Testis (tissue), 2 donors: Measurements from ENCODE around the gene C4orf51.

Source experiments
- POLR2A ChIP-seq: fragments of 450-650 bp; IDR thresholded peaks from one replicate; pipeline ENCODE4 v1.6.1; 2017; ENCODE audit warnings: antibody characterized with exemption, mild to moderate bottlenecking, moderate library complexity
- TF ChIP-seq, protein P1 (sequence below), 3 experiments: fragments of 450-650 bp in 2 of 3; fragments of 200-600 bp in 1 of 3; sonication (generic) in 1 of 3; IDR thresholded peaks; one replicate each; pipeline ENCODE4 v1.5.1; 2016 to 2019; ENCODE audit warnings: antibody characterized with exemption in 3 of 3, mild to moderate bottlenecking in 2 of 3, moderate library complexity in 1 of 3

- TF ChIP-seq, protein P1, sequence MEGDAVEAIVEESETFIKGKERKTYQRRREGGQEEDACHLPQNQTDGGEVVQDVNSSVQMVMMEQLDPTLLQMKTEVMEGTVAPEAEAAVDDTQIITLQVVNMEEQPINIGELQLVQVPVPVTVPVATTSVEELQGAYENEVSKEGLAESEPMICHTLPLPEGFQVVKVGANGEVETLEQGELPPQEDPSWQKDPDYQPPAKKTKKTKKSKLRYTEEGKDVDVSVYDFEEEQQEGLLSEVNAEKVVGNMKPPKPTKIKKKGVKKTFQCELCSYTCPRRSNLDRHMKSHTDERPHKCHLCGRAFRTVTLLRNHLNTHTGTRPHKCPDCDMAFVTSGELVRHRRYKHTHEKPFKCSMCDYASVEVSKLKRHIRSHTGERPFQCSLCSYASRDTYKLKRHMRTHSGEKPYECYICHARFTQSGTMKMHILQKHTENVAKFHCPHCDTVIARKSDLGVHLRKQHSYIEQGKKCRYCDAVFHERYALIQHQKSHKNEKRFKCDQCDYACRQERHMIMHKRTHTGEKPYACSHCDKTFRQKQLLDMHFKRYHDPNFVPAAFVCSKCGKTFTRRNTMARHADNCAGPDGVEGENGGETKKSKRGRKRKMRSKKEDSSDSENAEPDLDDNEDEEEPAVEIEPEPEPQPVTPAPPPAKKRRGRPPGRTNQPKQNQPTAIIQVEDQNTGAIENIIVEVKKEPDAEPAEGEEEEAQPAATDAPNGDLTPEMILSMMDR (IDR thresholded peaks at IDR 0.05), result no peak
- no peak for TF ChIP-seq POLR2A
These were observed 90.2 kb downstream of the C4orf51 start for GRCh38 chr4:145770124-145770523.
